Measurements from ENCODE around the gene RNU7-1. TPM values are rescaled to one million over a fixed set of nuclear protein-coding genes. Genes with fewer than 3 reads are reported as not detected.
A peak's percentile ranks its signal among the peaks of the same experiment; 100 is the strongest.

RNU7-1 gene
- total and polyA plus RNA-seq, 9 of the 15 experiments (the other 6 are each of a cell fraction or from before 2014, with no cell fraction given) = not detected

- TF ChIP-seq REST (IDR thresholded peaks at IDR 0.05; ENCODE audit: borderline replicate concordance) (no peak), REST (CRISPR knock-in tag; IDR thresholded peaks at IDR 0.05; ENCODE audit: low read depth) (peak; percentile 54; the same call in 1 of the 2 replicates), GTF2F1 (IDR thresholded peaks at IDR 0.05; ENCODE audit: low read depth, low read length) (0 out of 2 replicates have a peak, but pooled peaks have one; percentile 42), CREB3L1 (IDR thresholded peaks at IDR 0.05; ENCODE audit: borderline replicate concordance, low read depth) (peak; percentile 73; the same call in 1 of the 2 replicates), CEBPB (tag; IDR thresholded peaks at IDR 0.05) (no peak), SAP30 (IDR thresholded peaks at IDR 0.05; ENCODE audit: borderline replicate concordance, insufficient read depth, low read depth, low read length, poor library complexity, severe bottlenecking) (no peak), CBX1 (IDR thresholded peaks at IDR 0.05; ENCODE audit: low read depth) (peak; percentile 60; the same call in 1 of the 2 replicates), MXI1 (IDR thresholded peaks at IDR 0.05; ENCODE audit: low read depth, low read length) (no peak; the same call in 1 of the 2 replicates), PHB2 (IDR thresholded peaks at IDR 0.05; ENCODE audit: low read depth) (no peak), SP1 (CRISPR knock-in tag; IDR thresholded peaks at IDR 0.05) (peak; percentile 82), ZNF398 (CRISPR knock-in tag; IDR thresholded peaks at IDR 0.05) (no peak), ARID2 (IDR thresholded peaks at IDR 0.05) (no peak), STAG1 (CRISPR knock-in tag; IDR thresholded peaks at IDR 0.05; ENCODE audit: borderline replicate concordance) (no peak), MTA2 (IDR thresholded peaks at IDR 0.05; ENCODE audit: low read depth) (no peak)
Observed at GRCh38 chr12:6937481-6938352, 5.9 kb upstream of the RNU7-1 start (continued).

Measured in K562 (cell line).